HepG2 (cell line): ENCODE results near the gene SGSH. TPM values are rescaled to one million over a fixed set of nuclear protein-coding genes. Genes with fewer than 3 reads are reported as not detected.
A peak's percentile ranks its signal among the peaks of the same experiment; 100 is the strongest.

ENCODE experiments used
- ATAC-seq: fragments of 200-7000 bp; cut with Tn5 transposase; 3 replicates; pipeline ENCODE4 v1.9.1; 2020; ENCODE audit warnings: mild to moderate bottlenecking, moderate library complexity
- BruUV-seq: library from RNA; stranded (reverse); fragments of 400-500 nt; replicated peaks from 2 replicates; lab custom pipeline; 2021; lab: Mats Ljungman, UMichigan
- CTCF ChIA-PET: fragments of 300-600 bp; formaldehyde crosslinking; extraction: SDS; loops from one replicate; lab custom pipeline; 2021; ENCODE audit warnings: low total read pairs, inconsistent platforms, low intra/inter-chr PET ratio; lab: Yijun Ruan, JAX
- POLR2A ChIA-PET: fragments of 350-600 bp; sonication (Branson Sonifier 250); formaldehyde crosslinking; loops from one replicate; lab custom pipeline; 2020; ENCODE audit warnings: antibody characterized with exemption, inconsistent platforms; lab: Yijun Ruan, JAX
- DNase-seq: peaks from one replicate; pipeline ENCODE4 v3.0.0-alpha.2; 2015; ENCODE audit warnings: low spot score
- FAIRE-seq: peaks from 3 replicates; lab custom pipeline; 2011; peaks lifted over from hg19 to GRCh38; lab: Jason Lieb, UNC
- H2AFZ ChIP-seq: one replicate; pipeline ENCODE4 v1.6.1; 2011; ENCODE audit warnings: low read length, inconsistent platforms
- H3K27ac ChIP-seq: fragments of 300-600 bp; 3 replicates; pipeline ENCODE4 v1.8.0; 2011; ENCODE audit warnings: mixed run types, mild to moderate bottlenecking, mixed read lengths, low read length, inconsistent platforms; ENCODE audit not compliant: insufficient read depth; ENCODE audit errors: extremely low read length
- H3K27me3 ChIP-seq, 2 experiments: fragments of 200-600 bp in 1 of 2; 2 replicates in 1 of 2; 3 replicates in 1 of 2; pipeline versions ENCODE4 v1.6.0 to v1.8.0; 2011; ENCODE audit warnings: low read length in 2 of 2, mild to moderate bottlenecking in 2 of 2, moderate library complexity in 2 of 2, inconsistent platforms in 1 of 2; ENCODE audit not compliant: insufficient read depth in 2 of 2, control insufficient read depth in 1 of 2
- H3K36me3 ChIP-seq, 2 experiments: fragments of 200-600 bp in 1 of 2; replicated peaks in 1 of 2; 2 replicates in 1 of 2; 3 replicates in 1 of 2; pipeline versions ENCODE4 v1.5.1 to v1.8.0; 2011; ENCODE audit warnings: low read length in 2 of 2, inconsistent platforms in 1 of 2; ENCODE audit not compliant: insufficient read depth in 2 of 2, control insufficient read depth in 1 of 2
- H3K4me1 ChIP-seq: 2 replicates; pipeline ENCODE4 v1.5.1; 2012; ENCODE audit warnings: low read length, inconsistent platforms; ENCODE audit not compliant: insufficient read depth
- H3K4me2 ChIP-seq: 2 replicates; pipeline ENCODE4 v1.6.0; 2011; ENCODE audit warnings: low read depth, low read length, inconsistent platforms
- H3K4me3 ChIP-seq, 3 experiments: fragments of 200-600 bp in 1 of 3; sonication (generic), shearing (Covaris generic) in 1 of 3; replicated peaks in 1 of 3; 2 replicates each; pipeline ENCODE4 v1.5.1; 2011 to 2016; ENCODE audit warnings: low read length in 3 of 3, inconsistent platforms in 2 of 3, low read depth in 2 of 3, mild to moderate bottlenecking in 2 of 3, control low read depth in 1 of 3, mixed read lengths in 1 of 3; ENCODE audit not compliant: insufficient read depth in 1 of 3
- H3K79me2 ChIP-seq: one replicate; pipeline ENCODE4 v1.6.1; 2011; ENCODE audit warnings: low read length, inconsistent platforms; ENCODE audit not compliant: insufficient read depth
- H3K9ac ChIP-seq: 2 replicates; pipeline ENCODE4 v1.6.0; 2011; ENCODE audit warnings: mild to moderate bottlenecking, low read depth, low read length, inconsistent platforms; ENCODE audit not compliant: insufficient read depth
- H3K9me3 ChIP-seq: 2 replicates; pipeline ENCODE4 v1.5.1; 2012; ENCODE audit warnings: mild to moderate bottlenecking, low read length
- H4K20me1 ChIP-seq: 2 replicates; pipeline ENCODE4 v1.6.0; 2011; ENCODE audit warnings: inconsistent platforms, mild to moderate bottlenecking, low read length, moderate library complexity; ENCODE audit not compliant: insufficient read depth
- ARID2 ChIP-seq: sonication (generic); formaldehyde crosslinking; IDR thresholded peaks from 2 replicates; pipeline ENCODE4 v1.8.1; 2022; ENCODE audit warnings: mild to moderate bottlenecking, missing genetic modification reagents, borderline replicate concordance
- CBFB ChIP-seq: sonication (generic); formaldehyde crosslinking; IDR thresholded peaks from 2 replicates; pipeline ENCODE4 v1.4.0; 2020; ENCODE audit warnings: missing genetic modification reagents
- GTF2F1 ChIP-seq: fragments of 150-350 bp; IDR thresholded peaks from 2 replicates; pipeline ENCODE4 v1.6.1; 2014; ENCODE audit warnings: low read length
- MXI1 ChIP-seq: IDR thresholded peaks from 3 replicates; pipeline ENCODE4 v1.6.1; 2012; ENCODE audit warnings: low read depth, low read length, inconsistent platforms, borderline replicate concordance
- NR2F2 ChIP-seq: IDR thresholded peaks from 2 replicates; pipeline ENCODE4 v1.6.1; 2012; ENCODE audit warnings: low read depth, inconsistent platforms, borderline replicate concordance
- PAF1 ChIP-seq: IDR thresholded peaks from 2 replicates; pipeline ENCODE4 v1.6.1; 2016; ENCODE audit warnings: missing genetic modification reagents, missing compliant biosample characterization
- SCMH1 ChIP-seq: sonication (generic); formaldehyde crosslinking; IDR thresholded peaks from 2 replicates; pipeline ENCODE4 v1.9.0; 2021; ENCODE audit warnings: missing genetic modification reagents, mild to moderate bottlenecking, borderline replicate concordance
- TBL1XR1 ChIP-seq: fragments of 150-350 bp; IDR thresholded peaks from 2 replicates; pipeline ENCODE4 v1.6.1; 2014; ENCODE audit warnings: borderline replicate concordance, low read length; ENCODE audit not compliant: partially characterized antibody
- ZBTB34 ChIP-seq: sonication (generic); formaldehyde crosslinking; IDR thresholded peaks from 2 replicates; pipeline ENCODE4 v1.8.0; 2022; ENCODE audit warnings: mild to moderate bottlenecking, missing genetic modification reagents
- ZNF329 ChIP-seq: sonication (generic); formaldehyde crosslinking; IDR thresholded peaks from 2 replicates; pipeline ENCODE4 v1.9.0; 2021; ENCODE audit warnings: low read depth, mild to moderate bottlenecking, missing genetic modification reagents
- ZNF547 ChIP-seq: sonication (generic); formaldehyde crosslinking; IDR thresholded peaks from 2 replicates; pipeline ENCODE4 v1.5.1; 2020; ENCODE audit warnings: mild to moderate bottlenecking, missing genetic modification reagents
- WGBS: methylation state at CpG from one replicate; pipeline ENCODE4 v1.1.6; 2017; ENCODE audit warnings: low lambda C conversion rate; 5-methylcytosine and 5-hydroxymethylcytosine counted together
- in situ Hi-C: cut with HindIII; loops from 2 replicates; pipeline ENCODE4 v1.10.0; 2017; ENCODE audit warnings: low pct_unique_long_range_greater_than_20kb; ENCODE audit not compliant: extremely low pct_ligation_motif_present
- intact Hi-C: fragments of 100-400 bp; cut with micrococcal nuclease; formaldehyde crosslinking; loops from one replicate; pipeline ENCODE4 v1.10.0; 2022; ENCODE audit not compliant: unreplicated experiment
- polyA plus RNA-seq, 8 experiments: library from polyadenylated mRNA; depleted of rRNA in 3 of 8; stranded (reverse) in 7 of 8; unstranded in 1 of 8; fragments of >200 nt; fragmentation: Illumina TruSeq in 4 of 8; extraction: Trizol in 4 of 8; gene quantifications; 2 replicates each; pipeline versions ENCODE4 v1.2.1 to v1.2.3, GENCODE V29; 2011 to 2016; ENCODE audit warnings: low read depth in 4 of 8, missing spikeins in 1 of 8, mixed read lengths in 1 of 8; ENCODE audit not compliant: insufficient read depth in 1 of 8
- total RNA-seq, 5 experiments: library from RNA; depleted of rRNA; stranded (reverse); fragments of >200 nt; fragmentation: Illumina TruSeq; extraction: Trizol; gene quantifications; 2 replicates each; pipeline ENCODE4 v1.2.3, GENCODE V29; 2016; ENCODE audit warnings: low read depth in 1 of 5
- TF ChIP-seq, protein P1 (sequence below): sonication (generic); formaldehyde crosslinking; conservative IDR thresholded peaks from 2 replicates; pipeline ENCODE4 v1.8.1; 2023; ENCODE audit warnings: missing genetic modification reagents
- TF ChIP-seq, protein P2 (sequence below): sonication (generic); formaldehyde crosslinking; conservative IDR thresholded peaks from 2 replicates; pipeline ENCODE4 v1.8.0; 2022; ENCODE audit warnings: low read depth, missing genetic modification reagents
- TF ChIP-seq, protein P3 (sequence below): sonication (generic); formaldehyde crosslinking; IDR thresholded peaks from 2 replicates; pipeline ENCODE4 v1.5.0; 2020; ENCODE audit warnings: missing genetic modification reagents

SGSH gene
- total and polyA plus RNA-seq, 2 of the 13 experiments (the other 11 are each of a cell fraction or from before 2014, with no cell fraction given): 12.2 to 17.6 TPM

- TF ChIP-seq TBL1XR1 (no peak), CBFB (CRISPR knock-in tag) (no peak), NR2F2 (no peak), GTF2F1 (no peak)
These were observed 40.0 kb upstream of the SGSH start (continued) for GRCh38 chr17:80260069-80260535.

GRCh38 chr17:80259457-80260068 is 39.4 kb upstream of the SGSH start:
- H3K4me2 ChIP-seq: peak overlapping the region; percentile 89
- H3K79me2 ChIP-seq: peaks cover 4% of the 10 kb centered on the region
- peaks cover 50% of the 10 kb centered on the region for H3K4me1 ChIP-seq
- DNase-seq: no peak
- ATAC-seq: no peak
- H3K9ac ChIP-seq: peak overlapping the region; percentile 67
- ChIA-PET POLR2A (interaction anchor here (0.9 kb wide), 1 partner anchor 16 kb away, joined by 3 read pairs; no protein-coding TSS in a partner anchor), CTCF (no interaction called here)
- H3K9me3 ChIP-seq: no peaks in the 10 kb centered on the region
- no peak overlapping the region for H2AFZ ChIP-seq
- H3K36me3 ChIP-seq: no peaks in the 10 kb centered on the region
- TSS peak; percentile 93 for BruUV-seq
- peak overlapping the region; percentile 60 for H3K27ac ChIP-seq
- intact Hi-C loops (no loop called here), in situ Hi-C loops (loop anchor here (5.0 kb wide), 1 partner anchor 112 kb away; the partner anchor contains the start of gene EIF4A3)
- H3K27me3 ChIP-seq: no peaks in the 10 kb centered on the region; a peak in 1 of 5 replicates
- H4K20me1 ChIP-seq: no peaks in the 10 kb centered on the region
- H3K4me3 ChIP-seq: peak overlapping the region; percentile 52 to 76 (median 54)
- no peak for FAIRE-seq
- WGBS: 73% methylated on average over 18 of the region's 18 CpGs
- TF ChIP-seq, protein P1, sequence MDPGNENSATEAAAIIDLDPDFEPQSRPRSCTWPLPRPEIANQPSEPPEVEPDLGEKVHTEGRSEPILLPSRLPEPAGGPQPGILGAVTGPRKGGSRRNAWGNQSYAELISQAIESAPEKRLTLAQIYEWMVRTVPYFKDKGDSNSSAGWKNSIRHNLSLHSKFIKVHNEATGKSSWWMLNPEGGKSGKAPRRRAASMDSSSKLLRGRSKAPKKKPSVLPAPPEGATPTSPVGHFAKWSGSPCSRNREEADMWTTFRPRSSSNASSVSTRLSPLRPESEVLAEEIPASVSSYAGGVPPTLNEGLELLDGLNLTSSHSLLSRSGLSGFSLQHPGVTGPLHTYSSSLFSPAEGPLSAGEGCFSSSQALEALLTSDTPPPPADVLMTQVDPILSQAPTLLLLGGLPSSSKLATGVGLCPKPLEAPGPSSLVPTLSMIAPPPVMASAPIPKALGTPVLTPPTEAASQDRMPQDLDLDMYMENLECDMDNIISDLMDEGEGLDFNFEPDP (CRISPR knock-in tag): no peak
- TF ChIP-seq ZBTB34 (CRISPR knock-in tag) (no peak), ARID2 (CRISPR knock-in tag) (no peak), MXI1 (no peak), ZNF547 (CRISPR knock-in tag) (0 out of 2 replicates have a peak, but pooled peaks have one; percentile 41), ZNF329 (CRISPR knock-in tag) (no peak), PAF1 (CRISPR knock-in tag) (no peak), SCMH1 (CRISPR knock-in tag) (no peak)
- TF ChIP-seq, protein P2, sequence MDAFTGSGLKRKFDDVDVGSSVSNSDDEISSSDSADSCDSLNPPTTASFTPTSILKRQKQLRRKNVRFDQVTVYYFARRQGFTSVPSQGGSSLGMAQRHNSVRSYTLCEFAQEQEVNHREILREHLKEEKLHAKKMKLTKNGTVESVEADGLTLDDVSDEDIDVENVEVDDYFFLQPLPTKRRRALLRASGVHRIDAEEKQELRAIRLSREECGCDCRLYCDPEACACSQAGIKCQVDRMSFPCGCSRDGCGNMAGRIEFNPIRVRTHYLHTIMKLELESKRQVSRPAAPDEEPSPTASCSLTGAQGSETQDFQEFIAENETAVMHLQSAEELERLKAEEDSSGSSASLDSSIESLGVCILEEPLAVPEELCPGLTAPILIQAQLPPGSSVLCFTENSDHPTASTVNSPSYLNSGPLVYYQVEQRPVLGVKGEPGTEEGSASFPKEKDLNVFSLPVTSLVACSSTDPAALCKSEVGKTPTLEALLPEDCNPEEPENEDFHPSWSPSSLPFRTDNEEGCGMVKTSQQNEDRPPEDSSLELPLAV (CRISPR knock-in tag): no peak
- TF ChIP-seq, protein P3, sequence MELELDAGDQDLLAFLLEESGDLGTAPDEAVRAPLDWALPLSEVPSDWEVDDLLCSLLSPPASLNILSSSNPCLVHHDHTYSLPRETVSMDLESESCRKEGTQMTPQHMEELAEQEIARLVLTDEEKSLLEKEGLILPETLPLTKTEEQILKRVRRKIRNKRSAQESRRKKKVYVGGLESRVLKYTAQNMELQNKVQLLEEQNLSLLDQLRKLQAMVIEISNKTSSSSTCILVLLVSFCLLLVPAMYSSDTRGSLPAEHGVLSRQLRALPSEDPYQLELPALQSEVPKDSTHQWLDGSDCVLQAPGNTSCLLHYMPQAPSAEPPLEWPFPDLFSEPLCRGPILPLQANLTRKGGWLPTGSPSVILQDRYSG: no peak
